Nucleus accumbens (tissue), 56 donors: ENCODE results near the gene ZNF618.

Source experiments
- DNase-seq, 56 donors: peaks; one replicate each; lab custom pipeline; 2025; lab: John Stamatoyannopoulos, UW

Gene ZNF618

GRCh38 chr9:113882636-113883164, 6.6 kb downstream of the ZNF618 start:
- no peak for DNase-seq

DNA sequence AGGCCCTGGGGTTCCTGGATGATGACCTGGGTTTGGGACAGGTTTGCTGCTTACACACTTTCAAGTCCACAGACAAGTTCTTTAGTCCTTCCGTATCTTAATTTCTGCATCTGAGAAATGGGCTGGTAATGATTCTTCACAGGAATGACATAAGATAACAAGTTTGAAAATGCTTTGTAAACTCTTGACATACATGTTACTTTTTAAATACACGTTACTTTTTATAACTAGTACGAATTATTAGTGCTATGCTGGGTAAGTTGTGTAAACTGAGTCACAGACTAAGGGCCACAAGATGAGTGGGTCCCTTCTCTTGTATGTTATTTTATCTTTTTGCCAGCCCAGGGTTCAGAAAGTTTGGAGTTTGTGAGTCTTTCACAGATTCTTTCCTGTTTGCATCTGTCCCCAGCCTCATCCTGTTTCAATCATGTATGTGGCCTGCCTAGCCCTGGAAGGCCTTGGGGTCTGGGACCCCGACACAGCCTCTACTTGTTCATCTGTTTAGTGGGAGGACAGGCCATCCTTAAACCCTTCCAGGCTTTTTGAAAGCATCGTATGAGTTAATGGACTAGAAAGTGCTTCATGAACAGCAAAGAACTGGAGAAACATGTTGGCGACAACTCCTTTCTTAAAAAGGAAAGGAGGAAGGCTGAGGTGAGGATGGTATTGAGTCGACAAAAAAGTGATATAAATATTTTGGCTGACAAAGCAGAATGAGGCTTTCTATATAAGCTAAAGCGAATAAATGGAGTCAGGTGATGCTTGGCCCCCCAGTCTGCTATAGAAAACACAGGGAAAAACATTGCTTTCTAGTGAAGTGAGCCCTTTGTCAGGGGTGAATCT, 9.3 kb downstream of the ZNF618 start:
- no peak for DNase-seq

DNA sequence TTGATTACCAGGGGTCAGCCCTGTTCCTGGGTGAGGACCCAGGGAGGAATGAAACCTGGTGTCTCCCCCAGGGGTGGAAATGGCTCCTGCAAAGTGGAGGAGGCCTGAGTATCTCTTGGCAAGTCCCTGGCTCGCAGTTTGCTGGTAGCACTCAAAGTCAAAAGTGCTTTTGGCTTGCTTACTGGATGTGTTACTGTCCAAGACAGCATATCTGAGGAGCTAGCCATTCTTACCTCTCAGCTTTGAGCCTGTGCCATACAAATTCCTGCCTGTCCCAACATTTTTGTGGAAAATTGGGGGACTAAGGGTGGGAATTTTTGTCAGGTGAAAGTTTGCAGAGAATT, 9.9 kb downstream of the ZNF618 start:
- no peak for DNase-seq

- DNase-seq: no peak
Observed at GRCh38 chr9:113886466-113886865, 10.4 kb downstream of the ZNF618 start.

GRCh38 chr9:113886933-113887332, 10.8 kb downstream of the ZNF618 start:
- no peak for DNase-seq

DNA sequence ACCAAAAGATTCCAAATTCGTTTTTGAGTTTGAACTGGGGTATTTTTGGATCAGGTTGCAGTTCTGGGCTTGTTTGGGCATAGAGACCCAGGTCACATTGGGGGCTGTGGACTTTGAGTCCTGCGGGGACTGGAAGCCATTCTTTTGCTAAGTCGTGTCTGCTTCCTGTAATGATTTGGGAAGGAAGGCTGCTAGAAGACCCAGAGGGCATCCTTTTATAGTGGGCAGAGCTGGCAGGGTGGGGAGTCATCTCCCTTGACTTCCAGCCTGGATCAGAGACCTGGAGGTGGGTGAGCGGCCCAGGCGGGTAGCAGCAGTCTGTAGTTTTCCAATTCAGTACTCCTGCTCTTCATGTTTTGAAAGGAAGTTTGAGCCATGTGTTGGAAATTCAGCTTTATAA, 11.3 kb downstream of the ZNF618 start:
- no peak for DNase-seq

DNA sequence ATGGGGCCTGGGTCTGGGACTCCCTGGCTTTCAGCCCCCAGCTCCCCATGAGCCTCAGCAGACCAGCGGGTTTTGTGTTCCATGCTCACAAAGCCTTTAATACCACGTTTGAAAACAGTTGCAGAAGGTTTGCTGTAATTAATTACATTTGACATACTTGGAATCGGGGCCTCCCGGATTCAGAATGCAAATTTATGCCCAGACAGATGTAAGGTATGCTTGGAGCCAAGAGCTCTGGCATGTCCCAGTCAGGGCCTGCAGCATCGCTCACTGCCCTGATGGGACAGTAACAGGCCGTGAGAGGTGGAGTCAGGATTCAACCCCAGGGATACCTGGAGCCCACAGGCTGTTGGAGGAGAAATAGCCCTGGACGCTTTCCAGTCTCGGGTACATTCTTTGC, 12.2 kb downstream of the ZNF618 start:
- DNase-seq: no peak

DNA sequence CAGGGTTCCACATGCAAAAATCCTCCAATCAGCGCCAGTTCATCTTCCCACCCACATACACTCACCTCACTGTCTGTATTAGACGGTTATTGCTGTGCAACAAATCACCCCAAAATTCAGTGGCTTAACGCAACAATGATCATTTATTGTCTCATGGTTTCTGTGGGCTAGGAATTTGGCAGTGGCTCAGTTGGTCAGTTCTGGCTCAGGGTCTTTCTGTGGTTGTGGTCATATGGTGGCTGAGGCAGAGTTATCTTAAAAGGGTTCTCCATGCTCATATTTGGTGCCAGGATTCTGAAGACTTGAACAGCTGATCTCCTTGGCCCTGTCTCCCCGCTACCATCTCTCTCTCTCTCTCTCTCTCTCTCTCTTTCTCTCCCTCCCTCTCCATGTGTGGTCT, 12.9 kb downstream of the ZNF618 start:
- no peak for DNase-seq

GRCh38 chr9:113890704-113891103, 14.6 kb downstream of the ZNF618 start:
- DNase-seq: no peak

DNA sequence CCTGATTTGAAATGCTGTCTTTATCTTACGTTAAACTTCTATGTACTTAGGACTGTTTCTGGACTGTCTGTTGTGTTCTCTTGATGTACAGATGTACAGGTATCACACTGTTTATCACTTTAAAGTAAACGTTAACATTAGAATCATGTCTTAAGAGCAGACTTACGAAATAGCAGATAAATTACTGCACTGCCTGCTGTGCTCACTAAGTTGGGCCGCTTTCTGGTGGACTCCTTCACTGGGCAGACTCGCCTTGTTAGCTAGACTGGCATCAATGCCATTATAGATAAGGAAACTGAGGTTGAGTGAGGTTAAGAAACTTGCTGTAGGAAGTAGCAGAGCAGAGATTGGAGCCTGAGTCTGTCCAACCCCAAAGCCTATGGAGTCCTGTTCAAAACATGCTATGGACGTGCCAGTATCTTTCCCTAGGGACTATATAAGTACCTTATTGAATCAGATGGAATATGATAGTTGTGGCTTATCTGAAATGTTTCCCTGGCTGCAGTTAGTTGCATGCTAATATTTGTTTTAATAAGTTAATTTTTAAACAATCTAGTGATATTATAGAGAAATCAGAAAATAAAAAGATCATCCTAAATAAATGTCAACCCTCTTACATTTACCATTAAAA, 16.9 kb downstream of the ZNF618 start:
- no peak for DNase-seq

GRCh38 chr9:113894166-113894565, 18.1 kb downstream of the ZNF618 start:
- no peak for DNase-seq

DNA sequence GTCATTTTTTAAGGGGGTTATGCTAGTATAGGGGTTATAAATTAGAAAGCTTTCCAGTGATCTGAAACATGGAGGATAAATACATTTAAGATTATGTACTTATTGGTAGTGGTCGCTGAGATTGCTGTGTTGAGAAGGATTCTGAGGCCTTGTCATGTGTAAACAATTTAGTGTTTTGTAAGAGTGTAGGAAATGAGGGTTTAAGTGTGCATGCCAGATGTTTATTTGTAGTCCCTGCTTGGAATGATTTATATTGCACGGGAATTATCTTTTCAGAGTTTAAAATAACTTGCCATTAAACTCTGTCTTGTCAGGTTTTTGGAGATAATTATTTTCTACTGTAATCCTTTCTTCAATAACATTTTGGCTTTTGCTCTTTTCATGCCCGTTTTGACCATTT, 19.4 kb downstream of the ZNF618 start:
- no peak for DNase-seq

DNA sequence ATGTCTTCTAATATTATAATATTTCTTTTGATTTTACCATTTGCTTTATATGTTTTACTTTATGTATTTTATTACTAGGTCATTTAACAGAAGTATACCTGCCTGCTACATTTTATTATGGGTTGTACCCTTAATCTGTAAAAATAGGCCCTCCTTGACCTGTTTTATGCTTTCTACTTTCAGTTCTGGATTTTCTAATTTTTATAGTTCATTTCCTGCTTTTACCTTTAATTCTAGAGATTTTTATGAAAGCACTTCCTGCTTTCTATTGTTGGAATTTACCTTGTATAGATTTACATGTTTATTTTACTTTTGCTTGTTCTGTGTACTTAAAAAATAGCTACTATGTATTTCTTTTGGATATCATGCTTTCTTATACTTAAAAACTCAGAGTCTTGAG, 20.6 kb downstream of the ZNF618 start:
- no peak for DNase-seq

DNA sequence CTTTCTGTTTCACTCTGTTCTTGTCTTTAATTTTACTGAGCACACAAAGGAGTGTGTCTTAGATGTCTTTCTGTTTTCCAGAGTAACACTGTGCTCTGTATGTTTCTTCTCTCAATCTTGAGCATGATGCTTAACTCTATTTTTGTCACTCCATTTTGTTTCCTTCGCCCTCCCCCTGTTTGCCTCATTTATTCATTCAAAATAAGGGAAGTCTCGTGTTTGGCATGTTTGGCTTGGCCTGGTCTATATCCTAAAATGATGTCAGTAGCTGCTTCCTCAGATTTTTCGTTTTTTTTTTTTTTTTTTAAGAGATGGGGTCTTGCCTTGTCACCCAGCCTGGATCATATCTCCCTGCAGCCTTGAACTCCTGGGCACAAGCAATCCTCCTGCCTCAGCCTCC, 22.0 kb downstream of the ZNF618 start:
- DNase-seq: no peak

- no peak for DNase-seq
Observed at GRCh38 chr9:113898596-113898995, 22.5 kb downstream of the ZNF618 start.

- no peak for DNase-seq
Observed at GRCh38 chr9:113899205-113899604, 23.1 kb downstream of the ZNF618 start.

DNA sequence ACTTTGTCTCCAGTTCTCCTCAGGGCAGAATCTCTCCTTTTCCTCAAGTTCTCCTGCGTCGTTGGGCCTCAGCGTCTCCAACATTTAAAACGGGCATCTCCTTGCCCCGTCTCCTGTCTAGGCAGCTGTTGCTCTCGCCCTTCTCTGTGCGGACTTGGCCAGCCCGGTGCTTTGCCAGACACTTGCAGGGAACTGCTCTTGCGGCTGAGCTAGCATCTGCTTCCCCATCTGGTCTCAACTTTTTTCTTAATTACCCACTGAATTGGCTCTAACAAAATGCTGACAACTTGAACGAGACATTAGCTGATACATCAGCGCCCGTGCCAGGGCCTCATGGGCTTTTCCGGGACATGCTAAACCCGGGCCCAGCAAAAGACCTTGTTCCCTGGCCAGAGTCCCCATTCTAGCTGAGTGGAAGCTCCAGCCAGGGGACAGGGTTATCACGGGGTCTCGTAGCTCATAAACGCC, 25.1 kb downstream of the ZNF618 start:
- peak in 2 of 56 donors; percentile 10 to 11 for DNase-seq

GRCh38 chr9:113903514-113904077, 27.5 kb downstream of the ZNF618 start:
- DNase-seq: no peak

DNA sequence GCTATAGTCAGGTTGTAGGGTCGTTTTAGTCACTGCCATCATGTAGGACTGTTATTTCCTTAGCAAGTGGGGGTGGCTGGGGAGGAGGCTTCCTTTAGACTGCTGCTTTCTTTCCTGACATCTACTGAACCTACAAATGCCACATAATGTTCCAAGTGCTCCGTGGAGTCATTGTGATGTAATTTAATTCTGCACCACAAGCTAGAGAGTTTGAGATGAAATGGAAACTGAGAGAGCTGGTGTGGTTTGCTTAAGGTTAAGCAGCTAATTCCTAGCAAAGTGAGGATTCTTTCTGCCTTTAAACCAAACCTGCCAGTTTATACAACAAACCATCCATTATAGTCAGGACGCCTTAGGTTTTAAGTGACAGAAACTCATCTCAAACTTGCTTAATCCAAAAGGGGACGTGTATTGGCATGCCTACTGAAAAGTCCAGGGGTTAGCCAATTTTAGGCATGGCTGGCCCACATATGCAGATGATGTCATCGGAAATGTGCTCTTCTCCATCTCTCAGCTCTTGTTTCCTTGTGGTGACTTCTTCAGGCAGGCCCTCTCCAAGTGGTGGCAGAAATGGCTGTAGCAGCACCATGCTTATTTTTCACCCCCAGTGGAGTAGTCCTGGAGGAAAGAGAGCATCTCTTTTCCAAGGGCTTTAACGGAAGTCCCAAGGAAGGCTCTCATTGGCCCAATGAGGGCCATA, 30.5 kb downstream of the ZNF618 start:
- DNase-seq: no peak

DNA sequence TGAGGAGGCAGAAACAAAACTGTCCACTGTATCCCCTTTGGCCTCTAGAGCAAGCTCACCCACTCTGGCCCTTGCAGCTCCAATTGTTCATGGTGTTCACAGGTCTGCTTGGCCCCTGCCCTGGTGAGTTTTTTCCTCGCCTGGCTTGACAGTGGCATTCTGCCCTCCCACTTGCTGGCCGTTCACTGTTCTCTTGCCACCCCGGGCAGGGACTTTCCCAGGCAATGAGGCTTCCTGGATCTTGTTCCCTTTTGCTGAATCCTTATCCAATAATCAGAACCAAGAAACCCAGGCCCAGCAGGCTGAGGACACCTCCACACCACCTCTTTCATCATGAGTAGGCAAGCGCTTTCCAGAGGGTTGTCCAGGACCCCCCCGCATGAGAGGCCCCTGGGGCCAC, 31.2 kb downstream of the ZNF618 start:
- DNase-seq: no peak

DNA sequence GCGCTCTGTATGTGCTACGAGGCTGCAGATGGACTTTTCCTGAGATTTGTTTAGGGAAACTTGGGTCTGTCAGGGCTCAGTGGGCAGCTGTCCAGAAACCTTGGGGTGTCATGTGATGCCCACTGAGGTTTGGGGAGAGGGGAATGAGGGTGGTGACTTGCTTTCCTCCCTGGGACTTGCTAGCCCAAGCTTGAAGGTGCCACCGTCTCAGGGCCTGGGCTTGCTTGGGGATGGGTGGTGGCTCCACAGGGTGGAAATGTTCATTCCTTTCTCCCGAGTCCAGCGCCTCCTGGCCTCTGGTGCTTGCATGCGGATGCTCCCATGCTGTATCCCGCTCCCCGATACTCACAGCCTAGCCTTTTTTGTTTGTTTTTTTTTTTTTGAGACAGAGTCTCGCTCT, 33.3 kb downstream of the ZNF618 start:
- DNase-seq: no peak
